Lung (tissue), 12 donors: ENCODE data around the gene NSUN7. TPM values are rescaled to one million over a fixed set of nuclear protein-coding genes. Genes with fewer than 3 reads are reported as not detected.
A peak's percentile ranks its signal among the peaks of the same experiment; 100 is the strongest.
"Not testable (repeated sequence)": the region's sequence is repeated elsewhere in the genome, so short reads cannot be mapped to it uniquely, and the experiment has no call there.

Source experiments
- ATAC-seq: fragments of 200-7000 bp; cut with Tn5 transposase; one replicate; pipeline ENCODE4 v1.9.1; 2020; ENCODE audit warnings: moderate number of reproducible peaks; ENCODE audit not compliant: insufficient read depth, low FRiP score
- DNase-seq, 3 donors: peaks; one replicate each; pipeline ENCODE4 v3.0.0-alpha.2; 2013 to 2017
- H3K27ac ChIP-seq, 2 donors: one replicate each; pipeline ENCODE4 v1.5.1; 2013; ENCODE audit warnings: mild to moderate bottlenecking in 2 of 2, moderate library complexity in 2 of 2, control low read depth in 1 of 2, inconsistent platforms in 1 of 2, low read depth in 1 of 2, low read length in 1 of 2
- H3K27me3 ChIP-seq, 3 donors: one replicate each; pipeline ENCODE4 v1.5.1; 2013; ENCODE audit warnings: low read length in 2 of 3; ENCODE audit not compliant: control insufficient read depth in 3 of 3, insufficient read depth in 3 of 3
- H3K36me3 ChIP-seq, 4 donors: one replicate each; pipeline ENCODE4 v1.5.1; 2013; ENCODE audit warnings: low read length in 4 of 4, mild to moderate bottlenecking in 1 of 4, moderate library complexity in 1 of 4; ENCODE audit not compliant: control insufficient read depth in 4 of 4, insufficient read depth in 4 of 4
- H3K4me1 ChIP-seq, 5 donors: one replicate each; pipeline ENCODE4 v1.5.1; 2013; ENCODE audit warnings: low read length in 5 of 5, mild to moderate bottlenecking in 2 of 5, moderate library complexity in 1 of 5; ENCODE audit not compliant: control insufficient read depth in 5 of 5, insufficient read depth in 5 of 5
- H3K4me3 ChIP-seq: one replicate; pipeline ENCODE4 v1.5.1; 2013; ENCODE audit warnings: mild to moderate bottlenecking, control low read depth, moderate library complexity
- H3K9ac ChIP-seq, 2 donors: one replicate each; pipeline ENCODE4 v1.5.1; 2013; ENCODE audit warnings: low read length in 2 of 2, control low read depth in 1 of 2; ENCODE audit not compliant: insufficient read depth in 1 of 2
- H3K9me3 ChIP-seq, 4 donors: one replicate each; pipeline ENCODE4 v1.5.1; 2013; ENCODE audit warnings: low read length in 3 of 4, mild to moderate bottlenecking in 1 of 4, moderate library complexity in 1 of 4; ENCODE audit not compliant: control insufficient read depth in 4 of 4, insufficient read depth in 3 of 4
- CTCF ChIP-seq: IDR thresholded peaks from 2 replicates; pipeline ENCODE4 v1.5.1; 2012; ENCODE audit warnings: mild to moderate bottlenecking; ENCODE audit errors: control extremely low read depth, extremely low read depth
- WGBS, 2 donors: extraction: QIAGEN DNeasy Blood & Tissue Kit; methylation state at CpG; one replicate each; pipeline ENCODE4 v1.1.7; 2013; 5-methylcytosine and 5-hydroxymethylcytosine counted together
- polyA plus RNA-seq, 2 donors: library from polyadenylated mRNA; stranded (reverse); fragments of 200-250 nt; gene quantifications; one replicate each; pipeline ENCODE4 v1.2.1, GENCODE V29; 2013
- total RNA-seq, 2 donors: library from RNA; depleted of rRNA in 1 of 2; stranded (reverse); fragments of >200 nt in 1 of 2; gene quantifications; one replicate each; pipeline ENCODE4 v1.2.1, GENCODE V29; 2014 to 2021
- donor health status: control.
- donor health status: control.
- donor health status: Bipolar disorder and iron deficiency.
- donor health status: healthy.
- donor health status: DM: yes; HTN: yes; CAD: no.

The NSUN7 gene
- total and polyA plus RNA-seq, 4 donors = 6.5 to 20.5 (median 11.2) TPM

DNA sequence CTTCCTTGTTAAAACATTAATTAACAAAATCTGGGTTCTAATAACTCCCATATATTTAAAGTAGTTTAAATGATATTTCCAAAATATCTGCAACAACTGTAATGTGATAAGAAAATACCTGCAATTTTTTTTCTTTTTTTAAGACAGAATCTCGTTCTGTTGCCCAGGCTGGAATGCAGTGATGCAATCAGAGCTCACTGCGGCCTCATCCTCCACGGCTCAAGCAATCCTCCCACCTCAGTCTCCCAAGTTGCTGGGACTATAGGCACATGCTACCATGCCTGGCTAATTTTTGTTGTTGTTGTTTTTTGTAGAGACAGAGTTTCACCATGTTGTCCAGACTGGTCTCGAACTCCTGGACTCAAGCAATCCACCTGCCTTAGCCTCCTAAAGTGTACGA is 45.7 kb upstream of the NSUN7 start:
- no peaks in the 10 kb centered on the region for H3K36me3 ChIP-seq
- WGBS, 2 donors = 73 to 81% methylated on average over 5 of the region's 5 CpGs
- H3K4me1 ChIP-seq = no peaks in the 10 kb centered on the region
- ATAC-seq (no peak), DNase-seq (no peak)
- peaks cover 0 to 2% (median 0%) of the 10 kb centered on the region in 3 donors for H3K27me3 ChIP-seq
- H3K9ac ChIP-seq = no peak overlapping the region
- no peak overlapping the region for H3K27ac ChIP-seq
- H3K4me3 ChIP-seq = no peak overlapping the region
- no peaks in the 10 kb centered on the region for H3K9me3 ChIP-seq
- no peak for TF ChIP-seq CTCF

DNA sequence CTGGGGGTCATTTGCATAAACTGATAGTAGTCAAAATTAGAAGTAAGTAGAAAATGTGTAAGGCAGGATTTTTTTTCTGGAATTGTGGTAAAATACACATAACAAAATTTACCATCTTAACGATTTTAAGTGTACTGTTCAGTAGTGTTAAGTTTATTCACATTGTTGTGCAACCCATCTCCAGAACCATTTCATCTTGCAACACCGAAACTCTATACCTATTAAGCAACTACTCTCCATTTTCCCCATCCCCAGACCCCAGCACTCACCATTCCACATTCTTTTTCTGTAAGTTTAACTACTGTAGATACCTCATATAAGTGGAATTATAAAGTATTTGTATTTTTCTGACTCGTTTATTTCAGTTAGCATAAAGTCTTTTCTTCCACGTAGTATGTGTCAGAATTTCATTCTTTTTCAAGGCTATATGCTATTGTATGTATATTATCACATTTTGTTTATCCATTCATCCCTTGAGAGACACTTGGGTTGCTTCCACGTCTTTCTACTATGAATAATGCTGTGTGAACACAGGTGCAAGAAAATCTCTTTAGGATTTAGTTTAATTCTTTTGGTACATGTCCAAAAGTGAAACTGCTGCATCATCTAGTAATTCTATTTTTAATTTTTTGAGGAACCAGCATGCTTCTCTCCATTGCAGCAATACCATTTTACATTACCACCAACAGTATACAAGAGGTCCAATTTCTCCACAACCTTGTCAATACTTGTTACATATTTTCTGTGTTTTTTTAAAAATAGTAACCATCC is 39.1 kb upstream of the NSUN7 start:
- TF ChIP-seq CTCF = no peak
- ATAC-seq = no peak
- no peaks in the 10 kb centered on the region for H3K36me3 ChIP-seq
- H3K9me3 ChIP-seq = no peaks in the 10 kb centered on the region
- no peak overlapping the region for H3K9ac ChIP-seq
- DNase-seq = peak in 1 of 3 donors; percentile 47
- no peaks in the 10 kb centered on the region for H3K4me1 ChIP-seq
- 16 to 33% methylated on average over 5 of the region's 5 CpGs for WGBS, 2 donors
- H3K4me3 ChIP-seq = no peak overlapping the region
- peaks cover 0 to 2% (median 0%) of the 10 kb centered on the region in 3 donors for H3K27me3 ChIP-seq
- no peak overlapping the region for H3K27ac ChIP-seq

DNA sequence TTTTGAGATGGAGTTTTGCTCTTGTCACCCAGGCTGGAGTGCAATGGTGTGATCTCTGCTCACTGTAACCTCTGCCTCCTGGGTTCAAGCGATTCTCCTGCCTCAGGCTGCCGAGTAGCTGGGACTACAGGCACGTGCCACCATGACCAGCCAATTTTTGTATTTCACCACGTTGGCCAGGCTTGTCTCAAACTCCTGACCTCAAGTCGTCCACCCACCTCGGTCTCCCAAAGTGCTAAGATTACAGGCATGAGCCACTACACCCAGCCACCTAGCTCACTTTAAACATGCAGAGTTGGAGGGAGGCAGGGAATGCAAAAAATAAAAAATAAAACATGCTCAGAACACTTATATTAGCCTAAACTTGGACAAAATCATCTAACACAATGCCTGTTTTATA is 36.8 kb upstream of the NSUN7 start:
- not testable (repeated sequence) for H3K27ac ChIP-seq, H3K36me3 ChIP-seq, H3K9me3 ChIP-seq, H3K27me3 ChIP-seq, DNase-seq, H3K4me1 ChIP-seq, H3K9ac ChIP-seq, H3K4me3 ChIP-seq, ATAC-seq
- WGBS, 2 donors = 67 to 83% methylated on average over 6 of the region's 6 CpGs

- Histone ChIP-seq H3K4me1 (no peaks in the 10 kb centered on the region), H3K27ac (no peak overlapping the region), H3K9me3 (no peaks in the 10 kb centered on the region), H3K27me3 (peaks cover 0 to 2% (median 0%) of the 10 kb centered on the region in 3 donors), H3K36me3 (no peaks in the 10 kb centered on the region), H3K9ac (no peak overlapping the region), H3K4me3 (no peak overlapping the region)
- WGBS, 2 donors = 91 to 100% methylated on average over 2 of the region's 2 CpGs
- TF ChIP-seq CTCF = no peak
- ATAC-seq = no peak
- DNase-seq = no peak
These were observed 36.0 kb upstream of the NSUN7 start for GRCh38 chr4:40713798-40714197.
